ENCODE measurements around the gene TRIM29. TPM values are rescaled to one million over a fixed set of nuclear protein-coding genes. Genes with fewer than 3 reads are reported as not detected.

The TRIM29 gene
- total and polyA plus RNA-seq, 4 donors, result 0.13 to 3.6 (median 0.84) TPM

GRCh38 chr11:120129570-120129969 is 8.3 kb downstream of the TRIM29 start:
- intact Hi-C loops (cut with DNase I), result no loop called here
- Histone ChIP-seq H3K36me3 (ENCODE audit: control insufficient read depth in 1 of 2, insufficient read depth in 2 of 2, low read length in 1 of 2) (no peaks in the 10 kb centered on the region), H3K9me3 (ENCODE audit: control insufficient read depth, low read length) (no peaks in the 10 kb centered on the region), H3K4me3 (ENCODE audit: low read length in 2 of 2) (no peak overlapping the region), H3K27ac (ENCODE audit: low read depth in 1 of 2, low read length in 2 of 2) (no peak overlapping the region), H3K27me3 (ENCODE audit: control insufficient read depth in 1 of 2, insufficient read depth in 2 of 2, low read length in 1 of 2) (no peaks in the 10 kb centered on the region), H3K4me1 (ENCODE audit: control insufficient read depth in 1 of 2, insufficient read depth in 2 of 2, low read length in 2 of 2) (no peaks in the 10 kb centered on the region)
- WGBS, 2 donors, result 88 to 89% methylated on average over 9 of the region's 9 CpGs
- ATAC-seq (ENCODE audit: low FRiP score) (no peak), DNase-seq (peak; percentile 29 to 73)

GRCh38 chr11:120128392-120129119 is 9.4 kb downstream of the TRIM29 start:
- 49 to 55% methylated on average over 14 of the region's 14 CpGs for WGBS, 2 donors
- H3K27ac ChIP-seq (ENCODE audit: low read depth in 1 of 2, low read length in 2 of 2), result no peak overlapping the region
- no peaks in the 10 kb centered on the region for H3K4me1 ChIP-seq (ENCODE audit: control insufficient read depth in 1 of 2, insufficient read depth in 2 of 2, low read length in 2 of 2)
- no peaks in the 10 kb centered on the region for H3K27me3 ChIP-seq (ENCODE audit: control insufficient read depth in 1 of 2, insufficient read depth in 2 of 2, low read length in 1 of 2)
- H3K4me3 ChIP-seq (ENCODE audit: low read length in 2 of 2), result no peak overlapping the region
- ATAC-seq (ENCODE audit: low FRiP score) (peak; percentile 76), DNase-seq (peak; percentile 61 to 86)
- intact Hi-C loops (cut with DNase I), result no loop called here
- no peaks in the 10 kb centered on the region for H3K9me3 ChIP-seq (ENCODE audit: control insufficient read depth, low read length)
- no peaks in the 10 kb centered on the region for H3K36me3 ChIP-seq (ENCODE audit: control insufficient read depth in 1 of 2, insufficient read depth in 2 of 2, low read length in 1 of 2)

- intact Hi-C loops (cut with DNase I), result no loop called here
- WGBS, 2 donors, result 90 to 93% methylated on average over 7 of the region's 7 CpGs
- Histone ChIP-seq H3K36me3 (ENCODE audit: control insufficient read depth in 1 of 2, insufficient read depth in 2 of 2, low read length in 1 of 2) (no peaks in the 10 kb centered on the region), H3K27ac (ENCODE audit: low read depth in 1 of 2, low read length in 2 of 2) (no peak overlapping the region), H3K27me3 (ENCODE audit: control insufficient read depth in 1 of 2, insufficient read depth in 2 of 2, low read length in 1 of 2) (no peaks in the 10 kb centered on the region), H3K4me3 (ENCODE audit: low read length in 2 of 2) (no peak overlapping the region), H3K4me1 (ENCODE audit: control insufficient read depth in 1 of 2, insufficient read depth in 2 of 2, low read length in 2 of 2) (no peaks in the 10 kb centered on the region), H3K9me3 (ENCODE audit: control insufficient read depth, low read length) (no peaks in the 10 kb centered on the region)
- ATAC-seq (ENCODE audit: low FRiP score), result no peak
- DNase-seq, result peak; percentile 11 to 33
Measured at GRCh38 chr11:120127236-120127635, 10.7 kb downstream of the TRIM29 start.

GRCh38 chr11:120126620-120127019 is 11.3 kb downstream of the TRIM29 start:
- WGBS, 2 donors, result 83 to 86% methylated on average over 4 of the region's 4 CpGs
- no peak for ATAC-seq (ENCODE audit: low FRiP score)
- Histone ChIP-seq H3K27ac (ENCODE audit: low read depth in 1 of 2, low read length in 2 of 2) (no peak overlapping the region), H3K4me3 (ENCODE audit: low read length in 2 of 2) (no peak overlapping the region), H3K9me3 (ENCODE audit: control insufficient read depth, low read length) (no peaks in the 10 kb centered on the region), H3K4me1 (ENCODE audit: control insufficient read depth in 1 of 2, insufficient read depth in 2 of 2, low read length in 2 of 2) (no peaks in the 10 kb centered on the region), H3K27me3 (ENCODE audit: control insufficient read depth in 1 of 2, insufficient read depth in 2 of 2, low read length in 1 of 2) (no peaks in the 10 kb centered on the region), H3K36me3 (ENCODE audit: control insufficient read depth in 1 of 2, insufficient read depth in 2 of 2, low read length in 1 of 2) (no peaks in the 10 kb centered on the region)
- intact Hi-C loops (cut with DNase I), result no loop called here
- peak in 1 of 2 donors; percentile 1 for DNase-seq

- Histone ChIP-seq H3K4me3 (ENCODE audit: low read length in 2 of 2) (no peak overlapping the region), H3K27ac (ENCODE audit: low read depth in 1 of 2, low read length in 2 of 2) (no peak overlapping the region), H3K4me1 (ENCODE audit: control insufficient read depth in 1 of 2, insufficient read depth in 2 of 2, low read length in 2 of 2) (no peaks in the 10 kb centered on the region), H3K27me3 (ENCODE audit: control insufficient read depth in 1 of 2, insufficient read depth in 2 of 2, low read length in 1 of 2) (no peaks in the 10 kb centered on the region), H3K36me3 (ENCODE audit: control insufficient read depth in 1 of 2, insufficient read depth in 2 of 2, low read length in 1 of 2) (no peaks in the 10 kb centered on the region), H3K9me3 (ENCODE audit: control insufficient read depth, low read length) (no peaks in the 10 kb centered on the region)
- ATAC-seq (ENCODE audit: low FRiP score) (no peak), DNase-seq (peak in 1 of 2 donors; percentile 33)
- intact Hi-C loops (cut with DNase I), result no loop called here
- WGBS, 2 donors, result 86 to 87% methylated on average over 8 of the region's 8 CpGs
Measured at GRCh38 chr11:120125509-120125908, 12.4 kb downstream of the TRIM29 start.

- no peaks in the 10 kb centered on the region for H3K9me3 ChIP-seq (ENCODE audit: control insufficient read depth, low read length)
- no peak overlapping the region for H3K27ac ChIP-seq (ENCODE audit: low read depth in 1 of 2, low read length in 2 of 2)
- no peak for ATAC-seq (ENCODE audit: low FRiP score)
- H3K4me1 ChIP-seq (ENCODE audit: control insufficient read depth in 1 of 2, insufficient read depth in 2 of 2, low read length in 2 of 2), result no peaks in the 10 kb centered on the region
- H3K27me3 ChIP-seq (ENCODE audit: control insufficient read depth in 1 of 2, insufficient read depth in 2 of 2, low read length in 1 of 2), result no peaks in the 10 kb centered on the region
- no peak overlapping the region for H3K4me3 ChIP-seq (ENCODE audit: low read length in 2 of 2)
- no peaks in the 10 kb centered on the region for H3K36me3 ChIP-seq (ENCODE audit: control insufficient read depth in 1 of 2, insufficient read depth in 2 of 2, low read length in 1 of 2)
- intact Hi-C loops (cut with DNase I), result no loop called here
- 65 to 66% methylated on average over 5 of the region's 5 CpGs for WGBS, 2 donors
- peak in 1 of 2 donors; percentile 39 for DNase-seq
Measured at GRCh38 chr11:120125024-120125423, 12.9 kb downstream of the TRIM29 start.

- no peaks in the 10 kb centered on the region for H3K27me3 ChIP-seq (ENCODE audit: control insufficient read depth in 1 of 2, insufficient read depth in 2 of 2, low read length in 1 of 2)
- no peak overlapping the region for H3K27ac ChIP-seq (ENCODE audit: low read depth in 1 of 2, low read length in 2 of 2)
- DNase-seq (no peak), ATAC-seq (ENCODE audit: low FRiP score) (no peak)
- WGBS, 2 donors, result 87 to 91% methylated on average over 14 of the region's 14 CpGs
- no peaks in the 10 kb centered on the region for H3K36me3 ChIP-seq (ENCODE audit: control insufficient read depth in 1 of 2, insufficient read depth in 2 of 2, low read length in 1 of 2)
- H3K4me3 ChIP-seq (ENCODE audit: low read length in 2 of 2), result no peak overlapping the region
- H3K4me1 ChIP-seq (ENCODE audit: control insufficient read depth in 1 of 2, insufficient read depth in 2 of 2, low read length in 2 of 2), result no peaks in the 10 kb centered on the region
- intact Hi-C loops (cut with DNase I), result no loop called here
- H3K9me3 ChIP-seq (ENCODE audit: control insufficient read depth, low read length), result no peaks in the 10 kb centered on the region
Measured at GRCh38 chr11:120124355-120124754, 13.6 kb downstream of the TRIM29 start.

- H3K4me3 ChIP-seq (ENCODE audit: low read length in 2 of 2), result no peak overlapping the region
- intact Hi-C loops (cut with DNase I), result no loop called here
- 87% methylated on average over 13 of the region's 13 CpGs for WGBS, 2 donors
- no peaks in the 10 kb centered on the region for H3K36me3 ChIP-seq (ENCODE audit: control insufficient read depth in 1 of 2, insufficient read depth in 2 of 2, low read length in 1 of 2)
- ATAC-seq (ENCODE audit: low FRiP score) (no peak), DNase-seq (no peak)
- no peaks in the 10 kb centered on the region for H3K9me3 ChIP-seq (ENCODE audit: control insufficient read depth, low read length)
- H3K4me1 ChIP-seq (ENCODE audit: control insufficient read depth in 1 of 2, insufficient read depth in 2 of 2, low read length in 2 of 2), result no peaks in the 10 kb centered on the region
- no peaks in the 10 kb centered on the region for H3K27me3 ChIP-seq (ENCODE audit: control insufficient read depth in 1 of 2, insufficient read depth in 2 of 2, low read length in 1 of 2)
- H3K27ac ChIP-seq (ENCODE audit: low read depth in 1 of 2, low read length in 2 of 2), result no peak overlapping the region
Measured at GRCh38 chr11:120123946-120124345, 14.0 kb downstream of the TRIM29 start.

GRCh38 chr11:120122924-120123683 is 14.8 kb downstream of the TRIM29 start:
- Histone ChIP-seq H3K27me3 (ENCODE audit: control insufficient read depth in 1 of 2, insufficient read depth in 2 of 2, low read length in 1 of 2) (no peaks in the 10 kb centered on the region), H3K36me3 (ENCODE audit: control insufficient read depth in 1 of 2, insufficient read depth in 2 of 2, low read length in 1 of 2) (no peaks in the 10 kb centered on the region), H3K9me3 (ENCODE audit: control insufficient read depth, low read length) (no peaks in the 10 kb centered on the region), H3K4me1 (ENCODE audit: control insufficient read depth in 1 of 2, insufficient read depth in 2 of 2, low read length in 2 of 2) (no peaks in the 10 kb centered on the region), H3K27ac (ENCODE audit: low read depth in 1 of 2, low read length in 2 of 2) (no peak overlapping the region), H3K4me3 (ENCODE audit: low read length in 2 of 2) (no peak overlapping the region)
- ATAC-seq (ENCODE audit: low FRiP score), result no peak
- WGBS, 2 donors, result 83 to 87% methylated on average over 12 of the region's 12 CpGs
- no peak for DNase-seq
- intact Hi-C loops (cut with DNase I), result no loop called here

Data from aorta (tissue), 5 donors.